CD4-positive, alpha-beta T cell treated with Interleukin-17A for 4 hours (primary cell): ENCODE measurements around the gene TLE5.
"Not testable (repeated sequence)": the region's sequence is repeated elsewhere in the genome, so short reads cannot be mapped to it uniquely, and the experiment has no call there.

Experiments used
- DNase-seq: peaks from one replicate; pipeline ENCODE4 v3.0.0-alpha.2; 2020; ENCODE audit warnings: mixed read lengths

The TLE5 gene

DNA sequence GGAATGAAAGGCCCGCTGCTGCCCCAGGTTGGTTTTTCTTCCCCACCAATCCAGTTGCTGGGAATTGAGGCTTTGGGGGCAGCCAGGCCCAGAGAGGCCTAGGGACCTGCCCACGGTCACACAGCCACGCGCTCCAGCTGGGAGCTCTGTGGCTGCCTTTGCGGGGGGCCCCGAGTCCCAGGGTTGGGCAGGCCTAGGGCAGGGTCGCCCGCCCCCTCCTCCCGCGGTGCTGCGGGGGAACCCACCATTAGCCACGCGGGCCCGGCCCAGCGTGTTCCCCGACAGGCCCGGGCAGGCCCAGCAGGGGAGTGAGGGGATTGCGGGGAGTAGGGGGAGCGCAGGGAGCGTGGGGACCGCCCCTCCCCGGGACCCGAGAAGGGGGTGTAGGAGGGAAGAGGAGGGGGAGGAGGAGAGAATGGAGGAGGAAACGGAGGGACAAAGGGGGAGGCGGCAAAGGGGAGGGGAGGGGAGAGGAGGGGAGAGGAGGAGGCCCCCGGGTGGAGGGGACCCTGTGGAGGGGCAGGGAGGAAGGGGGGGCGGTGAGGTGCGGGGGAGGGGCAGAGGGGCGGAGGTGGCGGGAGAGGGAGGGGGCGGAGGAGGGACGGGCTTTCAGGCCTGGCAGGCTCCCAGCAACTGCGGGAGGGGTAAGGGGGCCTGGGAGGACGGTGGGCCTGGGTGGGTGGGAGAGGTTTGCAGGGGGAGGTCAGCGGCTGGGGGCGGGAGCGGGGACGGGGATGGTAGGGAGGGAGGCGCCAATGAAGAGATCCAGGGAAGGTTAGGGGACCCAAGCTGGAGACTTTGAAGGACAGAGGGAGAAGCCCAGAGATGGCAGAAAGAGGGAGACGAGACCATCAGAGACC, 20.3 kb downstream of the TLE5 start:
- DNase-seq: peak; percentile 20

DNA sequence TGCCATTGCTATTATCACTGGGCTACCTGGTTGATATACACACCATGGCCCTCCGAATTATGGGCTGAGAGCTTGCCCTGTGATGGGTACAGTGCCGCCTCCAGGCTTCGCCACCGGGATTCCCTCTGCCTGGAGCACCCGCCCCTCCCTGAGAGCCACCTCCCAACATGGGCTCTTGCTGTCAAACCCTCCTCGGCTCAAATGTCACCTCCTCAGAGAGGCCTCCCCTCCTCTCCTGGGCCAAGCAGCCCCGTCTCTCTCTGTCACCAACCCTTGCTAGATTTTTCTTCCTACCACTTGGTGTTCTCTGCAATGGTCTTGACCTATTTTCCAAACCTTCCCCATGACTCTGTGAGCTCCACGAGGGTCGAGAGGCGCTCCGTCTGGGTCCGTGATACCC, 21.0 kb downstream of the TLE5 start:
- no peak for DNase-seq

DNA sequence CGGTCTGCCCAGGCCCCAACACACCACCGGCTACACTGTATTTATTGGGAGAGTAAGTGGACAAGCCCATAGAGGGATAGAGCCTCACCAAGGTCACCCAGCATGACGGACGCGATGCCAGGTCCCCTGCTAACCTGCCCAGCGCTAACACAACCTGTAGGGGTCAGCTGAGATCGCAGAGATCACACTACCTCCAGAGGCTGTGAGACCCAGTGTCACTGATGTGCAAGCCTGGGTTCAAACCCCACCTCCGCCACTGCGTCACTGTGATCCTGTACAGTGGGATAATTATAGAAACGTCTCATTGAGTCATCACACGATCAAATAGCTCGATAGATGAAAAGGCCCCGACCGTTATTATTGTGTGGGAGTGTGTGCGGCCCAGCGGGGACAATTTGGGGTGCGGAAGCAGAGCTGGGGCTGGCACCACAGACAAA, 22.6 kb downstream of the TLE5 start:
- DNase-seq: peak; percentile 33

- no peak for DNase-seq
These were observed 23.2 kb downstream of the TLE5 start for GRCh38 chr19:3039125-3039524.

- no peak for DNase-seq
These were observed 24.1 kb downstream of the TLE5 start for GRCh38 chr19:3038214-3038613.

- not testable (repeated sequence) for DNase-seq
These were observed 25.2 kb downstream of the TLE5 start for GRCh38 chr19:3036977-3037544.

DNA sequence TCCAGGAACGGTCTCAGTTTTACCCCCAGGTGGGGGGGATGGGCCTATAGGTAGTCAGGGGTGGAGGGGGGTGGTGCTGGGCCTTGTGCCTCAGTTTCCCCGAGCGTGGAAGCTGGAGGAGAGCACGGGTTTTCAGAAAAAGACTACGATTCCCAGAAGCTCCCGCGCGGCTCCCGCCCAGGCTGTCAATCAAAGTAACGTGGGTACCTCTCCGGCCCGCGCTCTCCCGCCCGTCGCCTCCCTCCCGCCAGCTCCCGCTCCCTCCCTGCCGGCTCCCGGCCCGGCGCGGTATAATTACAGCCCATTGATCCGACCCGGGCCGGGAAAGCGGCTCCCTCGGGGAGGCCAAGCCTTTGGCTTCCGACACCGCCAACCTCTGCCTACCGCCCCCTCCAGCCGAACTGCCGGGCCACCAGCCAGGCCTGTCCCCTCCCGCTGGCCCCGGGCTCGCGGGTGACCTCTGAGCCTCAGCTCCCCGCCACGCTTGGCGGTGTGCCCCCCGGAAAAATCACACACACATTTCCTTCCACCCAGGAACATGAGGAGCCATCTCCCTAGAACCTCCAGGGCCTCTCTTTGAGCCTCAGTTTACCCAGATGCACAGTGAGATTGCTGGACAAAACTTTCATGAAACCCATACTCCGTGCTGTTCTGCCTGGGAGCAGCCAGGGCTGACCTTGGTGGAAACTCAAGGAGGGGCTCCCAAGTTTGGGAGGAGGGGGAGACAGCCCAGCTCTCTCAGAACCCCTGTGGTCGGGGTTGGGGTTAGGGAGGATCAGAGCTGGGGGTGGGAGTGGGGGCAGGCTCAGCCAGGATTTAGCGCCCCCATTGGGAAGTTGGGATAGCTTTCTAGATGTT, 25.9 kb downstream of the TLE5 start:
- peak; percentile 85 for DNase-seq

DNA sequence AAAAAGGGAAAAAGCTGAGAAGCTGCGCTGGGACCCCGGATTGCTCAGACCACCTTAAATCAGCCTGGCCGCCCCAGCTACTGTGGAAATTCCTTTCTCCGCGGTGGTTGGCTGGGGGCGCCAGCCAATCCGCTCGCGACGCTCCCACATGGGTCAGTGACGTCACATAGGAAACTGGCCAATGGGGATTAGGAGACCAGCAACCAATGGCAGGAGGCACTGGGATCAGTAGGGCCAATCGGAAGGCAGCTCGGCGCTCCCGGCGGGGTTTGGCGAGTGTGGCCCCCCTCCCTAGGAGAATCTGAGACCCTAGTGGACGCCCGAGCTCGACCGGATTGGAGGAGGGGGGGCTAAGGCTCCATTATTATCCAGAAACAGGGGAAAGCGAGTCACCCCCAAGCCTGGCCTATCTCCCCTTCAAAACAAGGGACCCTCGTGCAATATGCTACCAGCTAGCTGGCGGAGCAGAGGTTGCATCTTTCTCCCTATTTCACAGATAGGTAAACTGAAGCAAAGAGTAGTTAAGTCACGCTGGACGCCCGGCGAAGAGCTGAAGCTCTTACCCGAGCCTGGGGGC, 26.7 kb downstream of the TLE5 start:
- DNase-seq: peak; percentile 95

GRCh38 chr19:3034656-3035541, 27.4 kb downstream of the TLE5 start:
- DNase-seq: peak; percentile 53

GRCh38 chr19:3034406-3034655, 28.0 kb downstream of the TLE5 start:
- DNase-seq: no peak

- DNase-seq: no peak
These were observed 28.5 kb downstream of the TLE5 start for GRCh38 chr19:3033595-3034405.

GRCh38 chr19:3031607-3031867, 30.8 kb downstream of the TLE5 start:
- DNase-seq: no peak

DNA sequence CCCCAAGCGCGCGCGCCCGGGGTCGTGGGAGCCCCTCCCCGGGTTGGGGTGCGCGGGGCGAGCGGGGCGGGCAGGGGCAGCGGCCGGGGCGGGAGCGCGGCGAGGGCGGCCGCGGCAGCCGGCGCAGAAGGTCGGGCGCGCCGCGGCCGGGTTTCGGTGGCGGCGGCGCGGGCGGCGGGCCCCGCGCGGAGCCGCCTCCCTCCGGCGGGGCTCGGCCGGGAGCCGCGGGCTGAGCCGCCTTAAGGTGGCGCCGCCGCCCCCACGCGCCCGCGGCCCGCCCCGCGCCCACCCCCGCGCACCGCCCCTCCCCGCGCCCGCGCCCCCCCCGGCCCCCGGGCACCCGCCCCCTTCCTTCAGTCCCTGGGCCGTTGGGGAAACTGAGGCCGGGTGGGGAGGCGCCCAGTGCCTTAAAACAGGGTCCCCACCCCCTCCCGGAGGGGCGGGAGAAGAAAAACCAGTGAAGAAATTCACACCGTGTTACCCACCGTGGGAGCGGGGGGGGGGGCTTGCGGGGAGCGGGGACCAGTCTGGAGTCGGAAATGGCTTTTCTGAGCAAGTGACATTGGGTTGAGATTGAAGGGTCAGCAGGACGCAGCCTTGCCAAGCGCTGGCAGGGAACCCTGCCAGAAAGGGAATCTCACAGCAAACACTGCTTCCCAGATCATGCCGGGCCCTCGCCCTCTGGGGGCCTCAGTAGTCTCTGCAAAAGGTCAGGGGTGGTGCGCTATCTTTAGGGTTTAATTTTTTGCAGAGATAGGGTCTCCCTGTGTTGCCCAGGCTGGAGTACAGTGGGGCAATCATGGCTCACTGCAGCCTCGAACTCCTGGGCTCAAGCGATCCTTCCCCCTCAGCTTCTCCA, 33.0 kb downstream of the TLE5 start, which contains the start of gene TLE2:
TLE2 (minus strand) TSS at position 216 of the 859 bp plus-strand sequence. CDS start 376 bp downstream, outside the sequence.
- peak; percentile 49 for DNase-seq

GRCh38 chr19:3028305-3029064, 33.8 kb downstream of the TLE5 start:
- DNase-seq: peak; percentile 44

DNA sequence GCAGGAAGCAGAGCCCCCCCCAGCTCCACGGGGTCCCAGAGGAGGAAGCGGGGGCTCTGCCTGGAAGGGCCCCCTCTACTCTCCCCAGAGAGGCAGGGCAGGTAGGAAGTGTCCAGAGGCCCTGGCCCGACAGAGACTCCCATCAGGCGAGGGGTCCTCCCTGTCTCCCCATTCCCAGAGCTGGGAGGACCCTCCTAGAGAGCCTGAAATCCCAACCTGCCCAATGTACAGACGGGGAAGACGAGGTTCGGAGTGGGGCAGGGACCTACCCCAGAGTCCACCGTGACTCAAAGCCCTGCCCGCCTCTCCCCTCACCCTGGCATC, 34.4 kb downstream of the TLE5 start:
- no peak for DNase-seq

DNA sequence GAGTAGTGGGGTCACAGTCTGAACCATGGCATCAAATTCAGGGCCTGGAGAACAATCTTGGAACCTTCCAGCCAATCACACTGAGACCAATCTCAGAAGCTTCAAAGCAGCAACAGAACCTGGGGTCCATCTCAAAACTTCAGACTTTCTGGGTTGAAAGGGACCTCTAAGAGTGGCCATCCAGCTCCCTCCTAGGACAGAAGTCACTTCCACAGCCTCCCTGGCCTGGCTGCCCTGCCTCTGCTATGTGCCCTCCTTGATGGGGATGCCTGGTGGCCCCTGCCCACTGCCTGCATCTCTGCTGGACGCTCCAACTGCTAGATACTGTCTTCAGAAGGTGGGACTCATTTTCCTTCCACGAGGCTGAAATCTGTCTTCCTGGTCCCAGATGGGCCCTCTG, 35.0 kb downstream of the TLE5 start:
- DNase-seq: no peak

- DNase-seq: no peak
These were observed 35.5 kb downstream of the TLE5 start for GRCh38 chr19:3026768-3027167.

- no peak for DNase-seq
These were observed 36.8 kb downstream of the TLE5 start for GRCh38 chr19:3025549-3025886.

DNA sequence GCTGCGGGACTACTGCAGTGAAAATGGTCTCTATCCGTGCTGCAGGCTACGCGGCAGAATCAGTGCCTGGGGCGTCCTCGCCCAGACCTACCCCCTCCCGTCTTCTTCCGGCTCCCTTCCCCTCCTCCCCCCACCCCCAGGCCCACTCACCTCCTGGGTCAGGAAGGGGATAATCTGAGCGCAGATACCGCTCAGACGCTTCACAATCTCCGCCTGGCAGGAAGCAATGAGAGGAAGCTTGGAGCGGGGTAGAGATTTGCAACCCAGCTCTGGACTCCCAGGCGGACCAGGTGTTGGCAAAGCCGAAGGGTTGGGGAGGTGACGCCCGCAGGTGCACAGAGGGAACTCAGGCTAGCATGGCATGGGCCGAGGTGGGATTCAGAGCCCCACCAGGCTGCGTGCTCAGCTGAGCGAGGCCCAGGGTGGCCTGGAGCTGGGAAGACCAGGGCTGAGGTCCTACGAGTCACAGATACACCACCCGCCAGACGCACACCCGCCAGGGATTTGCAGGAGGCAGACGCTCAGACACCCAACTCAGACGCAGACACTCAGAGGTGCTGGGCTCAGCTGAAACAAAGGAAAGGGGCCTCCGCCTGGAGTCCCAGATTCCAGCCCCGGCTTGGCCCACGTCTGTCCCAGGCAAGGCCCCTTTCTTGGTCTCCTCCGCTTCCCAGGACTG, 37.3 kb downstream of the TLE5 start:
- peak; percentile 60 for DNase-seq

- no peak for DNase-seq
These were observed 37.8 kb downstream of the TLE5 start for GRCh38 chr19:3024509-3024869.
